GM10248 (cell line): ENCODE data around the gene UGT2B10.

Source experiments
- CTCF ChIA-PET: fragments of 300-600 bp; sonication (Branson Sonifier 250); formaldehyde crosslinking; extraction: SDS; loops from one replicate; lab custom pipeline; 2021; ENCODE audit warnings: antibody characterized with exemption; lab: Yijun Ruan, JAX
- POLR2A ChIA-PET: fragments of 350-650 bp; sonication (Branson Sonifier 250); formaldehyde crosslinking; extraction: SDS; loops from one replicate; lab custom pipeline; 2020; ENCODE audit warnings: antibody characterized with exemption; lab: Yijun Ruan, JAX
- DNase-seq: peaks from one replicate; pipeline ENCODE4 v3.0.0; 2012; ENCODE audit errors: extremely low spot score
- TF ChIP-seq, protein P1 (sequence below): IDR thresholded peaks from 2 replicates; pipeline ENCODE4 v1.5.1; 2012; ENCODE audit warnings: mild to moderate bottlenecking, low read depth; ENCODE audit errors: extremely low read depth, missing control alignments, control extremely low read depth

Gene UGT2B10

DNA sequence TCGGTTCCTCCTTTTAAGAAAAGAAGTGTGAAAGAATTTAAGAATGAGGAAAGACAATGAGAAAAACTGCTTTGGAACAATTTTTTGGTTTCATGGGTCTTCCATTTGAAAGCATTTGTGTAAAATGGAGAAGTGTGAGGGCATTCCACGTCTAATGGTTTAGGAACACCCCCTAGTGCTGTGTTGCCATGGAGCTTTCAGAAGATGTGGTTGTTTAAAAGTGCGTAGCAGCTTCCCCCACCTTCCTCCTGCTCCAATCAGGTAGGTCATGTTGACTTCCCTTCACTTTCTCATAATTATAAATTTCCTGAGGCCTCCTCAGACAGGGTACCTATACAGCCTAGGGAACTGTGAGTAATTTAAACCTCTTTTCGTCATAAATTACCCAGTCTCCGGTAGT, 50.0 kb downstream of the UGT2B10 start:
- no peak for DNase-seq
- TF ChIP-seq, protein P1, sequence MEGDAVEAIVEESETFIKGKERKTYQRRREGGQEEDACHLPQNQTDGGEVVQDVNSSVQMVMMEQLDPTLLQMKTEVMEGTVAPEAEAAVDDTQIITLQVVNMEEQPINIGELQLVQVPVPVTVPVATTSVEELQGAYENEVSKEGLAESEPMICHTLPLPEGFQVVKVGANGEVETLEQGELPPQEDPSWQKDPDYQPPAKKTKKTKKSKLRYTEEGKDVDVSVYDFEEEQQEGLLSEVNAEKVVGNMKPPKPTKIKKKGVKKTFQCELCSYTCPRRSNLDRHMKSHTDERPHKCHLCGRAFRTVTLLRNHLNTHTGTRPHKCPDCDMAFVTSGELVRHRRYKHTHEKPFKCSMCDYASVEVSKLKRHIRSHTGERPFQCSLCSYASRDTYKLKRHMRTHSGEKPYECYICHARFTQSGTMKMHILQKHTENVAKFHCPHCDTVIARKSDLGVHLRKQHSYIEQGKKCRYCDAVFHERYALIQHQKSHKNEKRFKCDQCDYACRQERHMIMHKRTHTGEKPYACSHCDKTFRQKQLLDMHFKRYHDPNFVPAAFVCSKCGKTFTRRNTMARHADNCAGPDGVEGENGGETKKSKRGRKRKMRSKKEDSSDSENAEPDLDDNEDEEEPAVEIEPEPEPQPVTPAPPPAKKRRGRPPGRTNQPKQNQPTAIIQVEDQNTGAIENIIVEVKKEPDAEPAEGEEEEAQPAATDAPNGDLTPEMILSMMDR, result no peak
- ChIA-PET POLR2A (no interaction called here), CTCF (interaction anchor here (1.8 kb wide), 1 partner anchor 10 kb away, joined by 4 read pairs; no protein-coding TSS in a partner anchor)

DNA sequence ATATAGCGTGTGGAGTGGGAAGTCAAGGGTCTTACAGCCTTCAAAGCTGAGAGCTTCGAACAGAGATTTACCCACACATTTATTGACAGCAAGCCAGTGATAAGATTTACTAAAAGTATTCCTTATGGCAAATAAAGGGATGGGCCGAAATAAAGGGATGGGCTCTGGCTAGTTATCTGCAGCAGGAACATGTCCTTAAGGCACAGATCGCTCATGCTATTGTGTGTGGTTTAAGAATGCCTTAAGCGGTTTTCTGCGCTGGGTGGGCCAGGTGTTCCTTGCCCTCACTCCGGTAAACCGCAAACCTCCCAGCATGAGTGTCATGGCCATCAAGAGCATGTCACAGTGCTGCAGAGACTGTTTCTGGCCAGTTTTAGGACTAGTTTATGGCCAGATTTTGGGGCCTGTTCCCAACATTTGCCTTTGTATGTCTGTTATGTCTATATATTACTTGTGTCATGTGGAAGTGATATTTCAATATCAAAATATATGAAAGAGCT, 53.5 kb downstream of the UGT2B10 start:
- ChIA-PET POLR2A (no interaction called here), CTCF (interaction anchor here (1.6 to 1.7 kb wide), 2 partner anchors 23 to 371 kb away, joined by 3 read pairs; no protein-coding TSS in a partner anchor)
- no peak for DNase-seq

DNA sequence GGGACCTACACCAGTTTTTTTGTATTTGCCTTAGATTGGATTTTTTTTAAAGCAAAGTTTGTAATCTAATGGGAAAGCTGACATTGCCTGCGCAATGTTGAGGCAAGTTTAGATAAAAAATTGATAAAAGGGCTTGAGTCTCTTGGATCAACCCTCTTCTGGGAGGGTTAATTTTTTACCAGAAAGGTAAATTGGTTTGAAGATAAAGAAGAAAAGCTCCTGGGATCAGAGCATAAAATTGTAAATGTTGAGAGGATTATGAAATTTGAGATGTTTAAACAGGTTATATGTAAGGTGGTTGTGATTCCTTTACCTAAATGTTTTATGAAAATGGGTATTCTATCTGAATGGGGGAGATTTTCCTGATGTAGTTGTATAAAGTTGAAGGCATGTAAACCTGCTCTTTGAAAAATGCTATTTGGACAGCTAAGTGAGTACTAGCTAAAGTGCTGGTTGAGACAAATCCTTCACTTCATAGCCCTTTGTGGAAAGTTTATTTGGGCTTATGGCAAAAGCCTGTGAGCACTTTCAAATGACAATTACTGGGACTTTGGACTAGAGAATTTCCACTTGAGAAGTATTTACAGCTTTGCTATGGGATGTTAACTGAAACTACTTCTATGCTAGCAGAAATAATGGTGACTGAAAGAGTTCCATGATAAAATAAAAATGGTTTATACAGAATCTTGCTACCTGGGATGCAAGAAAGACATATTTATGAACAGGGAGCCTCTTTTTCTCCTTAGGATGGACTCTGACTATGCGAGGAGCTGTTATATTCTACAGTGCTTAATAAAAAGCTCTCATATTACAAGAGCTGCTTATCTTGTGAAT, 56.2 kb downstream of the UGT2B10 start:
- TF ChIP-seq, protein P1, result no peak
- no peak for DNase-seq
- ChIA-PET CTCF (interaction anchor here (1.0 to 1.3 kb wide), 4 partner anchors 13 to 274 kb away, joined by 3 to 4 read pairs (median 4); no protein-coding TSS in a partner anchor), POLR2A (no interaction called here)

More for the DNA sequence above, 53.5 kb downstream of the UGT2B10 start:
- TF ChIP-seq, protein P1, result no peak

DNA sequence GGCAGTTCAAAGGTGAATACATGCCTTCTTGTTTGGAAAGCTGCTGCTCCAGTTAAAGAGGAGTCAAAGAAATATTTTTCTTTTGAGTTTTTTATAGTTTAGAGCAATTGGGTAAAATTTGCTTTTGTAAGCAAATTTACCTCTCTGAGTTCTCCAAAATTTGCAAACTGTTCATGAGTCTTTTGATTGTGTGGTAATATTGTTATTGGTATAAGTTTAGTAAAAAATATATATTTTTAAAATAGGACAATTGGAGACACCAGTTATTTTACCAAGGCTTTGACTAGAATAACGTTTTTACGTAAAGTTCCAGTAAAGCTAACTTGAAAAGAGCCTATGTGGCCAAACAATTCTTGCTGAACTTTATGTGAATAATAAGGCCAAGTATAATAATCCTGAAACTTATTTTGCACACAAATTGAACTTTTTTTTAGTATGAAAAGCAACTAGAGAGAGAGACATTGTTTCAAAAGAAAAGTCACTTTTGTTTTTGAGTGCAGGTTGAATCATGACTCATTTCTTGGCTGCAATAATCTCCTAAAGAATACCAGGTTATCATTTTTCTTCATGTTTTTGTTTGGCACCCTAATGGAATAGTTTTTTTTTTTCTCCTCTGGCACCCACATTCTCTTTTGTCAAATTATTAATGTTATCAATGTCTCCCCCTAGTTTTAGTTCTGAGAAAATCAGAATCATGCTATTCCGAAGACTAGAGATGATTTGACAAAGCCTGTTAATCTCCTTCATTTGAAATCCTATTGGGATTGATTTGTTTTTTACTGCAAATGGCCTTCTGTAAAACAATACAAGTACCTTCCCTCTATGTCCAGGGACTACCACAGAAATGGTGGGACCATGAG, 57.1 kb downstream of the UGT2B10 start:
- CTCF ChIA-PET, result interaction anchor here (1.0 to 1.3 kb wide), 3 partner anchors 14 to 20 kb away, joined by 3 to 4 read pairs (median 3); no protein-coding TSS in a partner anchor
- DNase-seq, result no peak
- POLR2A ChIA-PET, result no interaction called here
- TF ChIP-seq, protein P1, result no peak

DNA sequence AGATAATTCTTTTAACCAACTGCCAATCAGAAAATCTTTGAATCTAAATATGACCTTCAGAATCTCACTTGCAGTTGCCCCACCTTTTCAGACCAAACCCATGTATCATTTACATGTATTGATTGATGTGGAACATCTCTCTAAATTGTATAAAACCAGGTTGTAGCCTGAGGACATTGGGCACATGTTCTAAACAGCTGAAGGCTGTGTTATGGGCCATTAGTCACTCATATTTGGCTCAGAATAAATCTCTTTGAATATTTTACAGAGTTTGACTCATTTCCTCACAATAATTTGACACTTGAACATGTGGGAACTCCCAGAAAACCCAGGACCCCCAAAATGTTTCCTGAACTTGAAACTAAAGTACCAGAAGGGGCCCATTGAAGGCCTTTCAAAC, 58.7 kb downstream of the UGT2B10 start:
- TF ChIP-seq, protein P1, result no peak
- ChIA-PET POLR2A (no interaction called here), CTCF (interaction anchor here (0.8 to 0.9 kb wide), 2 partner anchors 86 to 206 kb away, joined by 3 read pairs; no protein-coding TSS in a partner anchor)
- DNase-seq, result no peak

DNA sequence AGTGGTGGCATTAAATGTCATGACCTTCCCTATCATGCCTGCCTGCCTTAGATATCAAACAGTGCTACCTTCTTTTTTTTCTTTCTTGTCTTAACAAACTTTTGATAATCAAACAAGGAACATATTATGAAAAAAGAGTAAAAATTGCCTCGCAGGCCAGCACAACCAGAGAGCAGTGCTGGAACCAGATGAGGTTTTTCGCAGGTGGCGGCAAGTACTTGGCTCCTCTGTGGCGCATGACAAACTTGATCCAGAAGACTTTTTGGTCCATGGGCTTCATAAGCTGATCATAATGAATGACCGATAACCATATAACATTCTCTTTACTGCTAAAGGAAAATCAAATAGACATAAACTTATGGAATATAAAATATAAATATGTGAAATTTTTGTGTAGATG, 61.8 kb downstream of the UGT2B10 start:
- no peak for DNase-seq
- TF ChIP-seq, protein P1, result no peak
- ChIA-PET POLR2A (no interaction called here), CTCF (no interaction called here)
